Measurements from ENCODE around the gene TOM1L2.

Gene TOM1L2

GRCh38 chr17:17856386-17856785, 115.8 kb downstream of the TOM1L2 start:
- Histone ChIP-seq H3K9me3 (ENCODE audit: insufficient read depth, low read depth, low read length) (no peaks in the 10 kb centered on the region), H3K27ac (ENCODE audit: low read length) (no peak overlapping the region), H3K4me1 (ENCODE audit: insufficient read depth, low read length) (peaks cover 4% of the 10 kb centered on the region; the same call in 1 of the 2 replicates), H3K4me3 (ENCODE audit: low read length) (no peak overlapping the region), H3K9ac (ENCODE audit: low read depth, low read length) (no peak overlapping the region), H3K36me3 (ENCODE audit: insufficient read depth, low read depth, low read length) (no peaks in the 10 kb centered on the region), H3K27me3 (ENCODE audit: insufficient read depth, low read length) (no peaks in the 10 kb centered on the region)

GRCh38 chr17:17855976-17856375, 116.2 kb downstream of the TOM1L2 start:
- Histone ChIP-seq H3K4me3 (ENCODE audit: low read length) (no peak overlapping the region), H3K9ac (ENCODE audit: low read depth, low read length) (no peak overlapping the region), H3K27me3 (ENCODE audit: insufficient read depth, low read length) (no peaks in the 10 kb centered on the region), H3K4me1 (ENCODE audit: insufficient read depth, low read length) (peaks cover 4% of the 10 kb centered on the region; the same call in 1 of the 2 replicates), H3K9me3 (ENCODE audit: insufficient read depth, low read depth, low read length) (no peaks in the 10 kb centered on the region), H3K27ac (ENCODE audit: low read length) (no peak overlapping the region), H3K36me3 (ENCODE audit: insufficient read depth, low read depth, low read length) (no peaks in the 10 kb centered on the region)

- no peaks in the 10 kb centered on the region for H3K27me3 ChIP-seq (ENCODE audit: insufficient read depth, low read length)
- H3K4me1 ChIP-seq (ENCODE audit: insufficient read depth, low read length): peaks cover 8% of the 10 kb centered on the region
- H3K4me3 ChIP-seq (ENCODE audit: low read length): no peak overlapping the region
- H3K36me3 ChIP-seq (ENCODE audit: insufficient read depth, low read depth, low read length): no peaks in the 10 kb centered on the region
- no peak overlapping the region for H3K27ac ChIP-seq (ENCODE audit: low read length)
- no peak overlapping the region for H3K9ac ChIP-seq (ENCODE audit: low read depth, low read length)
- no peaks in the 10 kb centered on the region for H3K9me3 ChIP-seq (ENCODE audit: insufficient read depth, low read depth, low read length)
Observed at GRCh38 chr17:17853811-17854447, 118.3 kb downstream of the TOM1L2 start.

- Histone ChIP-seq H3K4me1 (ENCODE audit: insufficient read depth, low read length) (peaks cover 8% of the 10 kb centered on the region), H3K4me3 (ENCODE audit: low read length) (no peak overlapping the region), H3K27ac (ENCODE audit: low read length) (no peak overlapping the region), H3K9me3 (ENCODE audit: insufficient read depth, low read depth, low read length) (no peaks in the 10 kb centered on the region), H3K9ac (ENCODE audit: low read depth, low read length) (no peak overlapping the region), H3K27me3 (ENCODE audit: insufficient read depth, low read length) (no peaks in the 10 kb centered on the region), H3K36me3 (ENCODE audit: insufficient read depth, low read depth, low read length) (no peaks in the 10 kb centered on the region)
Observed at GRCh38 chr17:17852930-17853329, 119.3 kb downstream of the TOM1L2 start.

- no peak overlapping the region for H3K9ac ChIP-seq (ENCODE audit: low read depth, low read length)
- no peak overlapping the region for H3K4me3 ChIP-seq (ENCODE audit: low read length)
- H3K9me3 ChIP-seq (ENCODE audit: insufficient read depth, low read depth, low read length): no peaks in the 10 kb centered on the region
- peaks cover 8% of the 10 kb centered on the region for H3K4me1 ChIP-seq (ENCODE audit: insufficient read depth, low read length)
- no peaks in the 10 kb centered on the region for H3K36me3 ChIP-seq (ENCODE audit: insufficient read depth, low read depth, low read length)
- H3K27ac ChIP-seq (ENCODE audit: low read length): no peak overlapping the region
- H3K27me3 ChIP-seq (ENCODE audit: insufficient read depth, low read length): no peaks in the 10 kb centered on the region
Observed at GRCh38 chr17:17851103-17852002, 120.8 kb downstream of the TOM1L2 start.

- no peak overlapping the region for H3K4me3 ChIP-seq (ENCODE audit: low read length)
- H3K36me3 ChIP-seq (ENCODE audit: insufficient read depth, low read depth, low read length): no peaks in the 10 kb centered on the region
- peaks cover 8% of the 10 kb centered on the region for H3K4me1 ChIP-seq (ENCODE audit: insufficient read depth, low read length)
- H3K9ac ChIP-seq (ENCODE audit: low read depth, low read length): no peak overlapping the region
- H3K9me3 ChIP-seq (ENCODE audit: insufficient read depth, low read depth, low read length): no peaks in the 10 kb centered on the region
- no peaks in the 10 kb centered on the region for H3K27me3 ChIP-seq (ENCODE audit: insufficient read depth, low read length)
- no peak overlapping the region for H3K27ac ChIP-seq (ENCODE audit: low read length)
Observed at GRCh38 chr17:17849845-17850373, 122.3 kb downstream of the TOM1L2 start.

- Histone ChIP-seq H3K9ac (ENCODE audit: low read depth, low read length) (no peak overlapping the region), H3K36me3 (ENCODE audit: insufficient read depth, low read depth, low read length) (no peaks in the 10 kb centered on the region), H3K27me3 (ENCODE audit: insufficient read depth, low read length) (no peaks in the 10 kb centered on the region), H3K9me3 (ENCODE audit: insufficient read depth, low read depth, low read length) (no peaks in the 10 kb centered on the region), H3K27ac (ENCODE audit: low read length) (no peak overlapping the region), H3K4me3 (ENCODE audit: low read length) (no peak overlapping the region), H3K4me1 (ENCODE audit: insufficient read depth, low read length) (peaks cover 8% of the 10 kb centered on the region)
Observed at GRCh38 chr17:17849147-17849820, 122.9 kb downstream of the TOM1L2 start.

- Histone ChIP-seq H3K4me1 (ENCODE audit: insufficient read depth, low read length) (peaks cover 8% of the 10 kb centered on the region), H3K4me3 (ENCODE audit: low read length) (no peak overlapping the region), H3K27me3 (ENCODE audit: insufficient read depth, low read length) (no peaks in the 10 kb centered on the region), H3K27ac (ENCODE audit: low read length) (no peak overlapping the region), H3K36me3 (ENCODE audit: insufficient read depth, low read depth, low read length) (no peaks in the 10 kb centered on the region), H3K9ac (ENCODE audit: low read depth, low read length) (no peak overlapping the region), H3K9me3 (ENCODE audit: insufficient read depth, low read depth, low read length) (no peaks in the 10 kb centered on the region)
Observed at GRCh38 chr17:17848311-17849082, 123.7 kb downstream of the TOM1L2 start.

GRCh38 chr17:17847726-17848125, 124.5 kb downstream of the TOM1L2 start:
- H3K9me3 ChIP-seq (ENCODE audit: insufficient read depth, low read depth, low read length): no peaks in the 10 kb centered on the region
- H3K9ac ChIP-seq (ENCODE audit: low read depth, low read length): no peak overlapping the region
- H3K36me3 ChIP-seq (ENCODE audit: insufficient read depth, low read depth, low read length): no peaks in the 10 kb centered on the region
- no peak overlapping the region for H3K4me3 ChIP-seq (ENCODE audit: low read length)
- peaks cover 8% of the 10 kb centered on the region for H3K4me1 ChIP-seq (ENCODE audit: insufficient read depth, low read length)
- no peak overlapping the region for H3K27ac ChIP-seq (ENCODE audit: low read length)
- H3K27me3 ChIP-seq (ENCODE audit: insufficient read depth, low read length): no peaks in the 10 kb centered on the region

GRCh38 chr17:17847118-17847689, 125.0 kb downstream of the TOM1L2 start:
- H3K27ac ChIP-seq (ENCODE audit: low read length): no peak overlapping the region
- H3K27me3 ChIP-seq (ENCODE audit: insufficient read depth, low read length): no peaks in the 10 kb centered on the region
- H3K9ac ChIP-seq (ENCODE audit: low read depth, low read length): no peak overlapping the region
- H3K4me1 ChIP-seq (ENCODE audit: insufficient read depth, low read length): peaks cover 8% of the 10 kb centered on the region
- no peaks in the 10 kb centered on the region for H3K9me3 ChIP-seq (ENCODE audit: insufficient read depth, low read depth, low read length)
- no peaks in the 10 kb centered on the region for H3K36me3 ChIP-seq (ENCODE audit: insufficient read depth, low read depth, low read length)
- no peak overlapping the region for H3K4me3 ChIP-seq (ENCODE audit: low read length)

- Histone ChIP-seq H3K9me3 (ENCODE audit: insufficient read depth, low read depth, low read length) (no peaks in the 10 kb centered on the region), H3K4me3 (ENCODE audit: low read length) (no peak overlapping the region), H3K36me3 (ENCODE audit: insufficient read depth, low read depth, low read length) (no peaks in the 10 kb centered on the region), H3K27me3 (ENCODE audit: insufficient read depth, low read length) (no peaks in the 10 kb centered on the region), H3K4me1 (ENCODE audit: insufficient read depth, low read length) (peaks cover 8% of the 10 kb centered on the region), H3K27ac (ENCODE audit: low read length) (no peak overlapping the region), H3K9ac (ENCODE audit: low read depth, low read length) (no peak overlapping the region)
Observed at GRCh38 chr17:17846645-17847044, 125.6 kb downstream of the TOM1L2 start.
